Spleen (tissue), 11 donors: ENCODE measurements around the gene THSD7A. TPM values are rescaled to one million over a fixed set of nuclear protein-coding genes. Genes with fewer than 3 reads are reported as not detected.
"Not testable (repeated sequence)": the region's sequence is repeated elsewhere in the genome, so short reads cannot be mapped to it uniquely, and the experiment has no call there.

ENCODE experiments used
- DNase-seq: peaks from one replicate; pipeline ENCODE4 v3.0.0-alpha.2; 2020
- H3K27ac ChIP-seq, 8 donors: fragments of 200-600 bp; sonication (generic) in 7 of 8; 1 replicate in 4 of 8; 2 replicates in 4 of 8; pipeline versions ENCODE4 v1.5.0 to v1.8.0; 2016 to 2021; ENCODE audit warnings: inconsistent platforms in 4 of 8, mild to moderate bottlenecking in 4 of 8, moderate library complexity in 1 of 8
- H3K27me3 ChIP-seq, 7 donors: fragments of 200-600 bp; sonication (generic) in 6 of 7; replicated peaks in 1 of 7; 1 replicate in 4 of 7; 2 replicates in 3 of 7; pipeline versions ENCODE4 v1.5.0 to v1.8.0; 2016 to 2021; ENCODE audit warnings: inconsistent platforms in 3 of 7, mild to moderate bottlenecking in 1 of 7
- H3K36me3 ChIP-seq, 6 donors: fragments of 200-600 bp; sonication (generic) in 5 of 6; 1 replicate in 4 of 6; 2 replicates in 2 of 6; pipeline versions ENCODE4 v1.5.0 to v1.8.0; 2016 to 2021; ENCODE audit warnings: inconsistent platforms in 2 of 6
- H3K4me1 ChIP-seq, 6 donors: fragments of 200-600 bp; sonication (generic) in 5 of 6; 1 replicate in 3 of 6; 2 replicates in 3 of 6; pipeline versions ENCODE4 v1.5.0 to v1.8.0; 2016 to 2021; ENCODE audit warnings: inconsistent platforms in 3 of 6
- H3K4me3 ChIP-seq, 8 donors: fragments of 200-600 bp; sonication (generic) in 7 of 8; 1 replicate in 4 of 8; 2 replicates in 4 of 8; pipeline versions ENCODE4 v1.5.0 to v1.8.0; 2016 to 2021; ENCODE audit warnings: inconsistent platforms in 4 of 8, mild to moderate bottlenecking in 4 of 8, moderate library complexity in 2 of 8
- H3K9me3 ChIP-seq, 8 donors: fragments of 200-600 bp; sonication (generic) in 7 of 8; 1 replicate in 4 of 8; 2 replicates in 4 of 8; pipeline versions ENCODE4 v1.5.0 to v1.8.0; 2016 to 2021; ENCODE audit warnings: inconsistent platforms in 4 of 8
- CTCF ChIP-seq, 11 experiments: fragments of 200-600 bp in 7 of 11; fragments of 450-650 bp in 4 of 11; sonication (generic) in 4 of 11; IDR thresholded peaks in 8 of 11; conservative IDR thresholded peaks in 3 of 11; 1 replicate in 7 of 11; 2 replicates in 4 of 11; pipeline versions ENCODE4 v1.4.0 to v1.8.0; 2016 to 2021; ENCODE audit warnings: antibody characterized with exemption in 11 of 11, inconsistent platforms in 4 of 11, mild to moderate bottlenecking in 1 of 11
- POLR2A ChIP-seq, 3 donors: fragments of 450-650 bp; IDR thresholded peaks; one replicate each; pipeline ENCODE4 v1.5.1; 2017; ENCODE audit warnings: antibody characterized with exemption in 3 of 3, mild to moderate bottlenecking in 1 of 3
- POLR2AphosphoS5 ChIP-seq, 3 donors: sonication (generic); formaldehyde crosslinking; IDR thresholded peaks; one replicate each; pipeline ENCODE4 v1.5.1; 2017; ENCODE audit warnings: antibody characterized with exemption in 3 of 3
- WGBS, 5 donors: extraction: QIAGEN DNeasy Blood & Tissue Kit in 3 of 5; methylation state at CpG; one replicate each; pipeline versions ENCODE4 v1.1.5 to v1.1.7; 2013 to 2018; 5-methylcytosine and 5-hydroxymethylcytosine counted together
- intact Hi-C: fragments of 100-400 bp; cut with DNase I; formaldehyde crosslinking; loops from one replicate; pipeline ENCODE4 v1.15.0; 2023; ENCODE audit warnings: low total_unique reads
- polyA plus RNA-seq, 3 donors: library from polyadenylated mRNA; stranded (reverse); fragments of 200-250 nt; gene quantifications; one replicate each; pipeline ENCODE4 v1.2.1, GENCODE V29; 2013
- total RNA-seq, 7 donors: library from RNA; depleted of rRNA in 3 of 7; stranded (reverse); fragments of >200 nt in 3 of 7; fragmentation: NEBNext Ultra II Directional in 4 of 7; extraction: Animal tissue kit (Norgen Biotek cat#: 25700) in 4 of 7; gene quantifications; one replicate each; pipeline versions ENCODE4 v1.1.0 to v1.2.1, GENCODE V29; 2016 to 2021
- donor health status: healthy with polysubstance abuse.
- donor health status: DM: no; HTN: no; CAD: no; lungs with moderate emphysema.
- donor health status: DM: no; HTN: no; CAD: no.
- donor health status: Bipolar disorder and iron deficiency.
- donor health status: healthy.
- donor health status: DM: no; HTN: no; CAD: no.
- donor health status: DM: yes; HTN: yes; CAD: no.

Gene THSD7A
- total and polyA plus RNA-seq, 10 donors = 0.29 to 8.7 (median 4.2) TPM

- DNase-seq = no peak
- H3K9me3 ChIP-seq = no peaks in the 10 kb centered on the region
- H3K4me3 ChIP-seq = no peak overlapping the region
- 78 to 88% (median 84%) methylated on average over 3 of the region's 3 CpGs for WGBS, 5 donors
- intact Hi-C loops = no loop called here
- no peaks in the 10 kb centered on the region for H3K4me1 ChIP-seq
- no peaks in the 10 kb centered on the region for H3K36me3 ChIP-seq
- H3K27me3 ChIP-seq = no peaks in the 10 kb centered on the region
- TF ChIP-seq CTCF (IDR thresholded peaks at IDR 0.05 in 8 of 11, conservative IDR thresholded peaks at IDR 0.05 in 3 of 11) (no peak), POLR2AphosphoS5 (IDR thresholded peaks at IDR 0.05) (no peak), POLR2A (IDR thresholded peaks at IDR 0.05) (no peak)
- H3K27ac ChIP-seq = no peak overlapping the region
These were observed 382.7 kb downstream of the THSD7A start for GRCh38 chr7:11449316-11449715.

DNA sequence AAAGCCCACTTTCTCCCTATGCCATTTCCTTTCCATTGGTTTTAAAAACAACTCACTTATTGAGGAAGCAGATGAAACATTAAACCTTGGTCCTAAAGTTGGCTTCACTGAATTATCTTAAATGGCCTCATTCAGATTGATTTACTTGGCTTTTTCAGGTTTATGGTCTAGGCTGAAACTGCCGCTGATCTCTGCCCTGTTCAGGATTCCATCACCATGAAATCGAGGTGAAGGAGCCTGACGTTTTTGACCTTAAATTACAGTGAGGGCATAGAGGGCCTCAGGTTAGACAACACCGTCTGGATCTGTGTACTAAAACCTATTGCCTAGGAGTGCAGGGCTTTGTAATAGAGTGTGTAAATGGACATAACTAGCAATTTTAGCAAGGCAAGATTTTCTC lies 383.7 kb downstream of the THSD7A start:
- DNase-seq = no peak
- H3K36me3 ChIP-seq = no peaks in the 10 kb centered on the region
- no peak for TF ChIP-seq CTCF (IDR thresholded peaks at IDR 0.05 in 8 of 11, conservative IDR thresholded peaks at IDR 0.05 in 3 of 11)
- no peak for TF ChIP-seq POLR2A (IDR thresholded peaks at IDR 0.05)
- TF ChIP-seq POLR2AphosphoS5 (IDR thresholded peaks at IDR 0.05) = no peak
- 76 to 97% (median 89%) methylated on average over 4 of the region's 4 CpGs for WGBS, 5 donors
- no peaks in the 10 kb centered on the region for H3K9me3 ChIP-seq
- H3K4me1 ChIP-seq = no peaks in the 10 kb centered on the region
- H3K4me3 ChIP-seq = no peak overlapping the region
- no peaks in the 10 kb centered on the region for H3K27me3 ChIP-seq
- intact Hi-C loops = no loop called here
- no peak overlapping the region for H3K27ac ChIP-seq

DNA sequence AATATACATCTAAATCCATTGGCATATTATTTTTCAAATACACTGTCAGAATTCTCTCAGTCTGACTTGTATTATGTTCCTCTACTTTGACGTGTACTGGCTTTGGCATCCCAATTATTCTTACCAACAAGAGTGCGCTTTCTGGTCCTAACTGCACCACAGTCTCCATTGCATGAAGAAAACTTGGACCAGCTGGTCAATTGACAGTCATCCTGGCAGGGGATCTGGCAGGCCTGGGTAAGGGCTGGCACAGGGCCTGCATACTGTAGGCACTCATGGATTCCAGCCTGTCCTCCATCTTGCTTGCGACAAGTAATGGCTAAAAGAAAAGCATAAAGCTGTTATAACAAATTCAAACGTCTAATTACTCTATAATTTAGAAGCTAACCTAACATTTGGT lies 384.9 kb downstream of the THSD7A start:
- Histone ChIP-seq H3K36me3 (no peaks in the 10 kb centered on the region), H3K9me3 (no peaks in the 10 kb centered on the region), H3K27ac (no peak overlapping the region), H3K4me1 (no peaks in the 10 kb centered on the region), H3K4me3 (no peak overlapping the region), H3K27me3 (no peaks in the 10 kb centered on the region)
- intact Hi-C loops = no loop called here
- TF ChIP-seq CTCF (IDR thresholded peaks at IDR 0.05 in 8 of 11, conservative IDR thresholded peaks at IDR 0.05 in 3 of 11) = no peak
- TF ChIP-seq POLR2AphosphoS5 (IDR thresholded peaks at IDR 0.05) = no peak
- no peak for TF ChIP-seq POLR2A (IDR thresholded peaks at IDR 0.05)
- no peak for DNase-seq
- 88 to 94% (median 90%) methylated on average over 4 of the region's 4 CpGs for WGBS, 5 donors

DNA sequence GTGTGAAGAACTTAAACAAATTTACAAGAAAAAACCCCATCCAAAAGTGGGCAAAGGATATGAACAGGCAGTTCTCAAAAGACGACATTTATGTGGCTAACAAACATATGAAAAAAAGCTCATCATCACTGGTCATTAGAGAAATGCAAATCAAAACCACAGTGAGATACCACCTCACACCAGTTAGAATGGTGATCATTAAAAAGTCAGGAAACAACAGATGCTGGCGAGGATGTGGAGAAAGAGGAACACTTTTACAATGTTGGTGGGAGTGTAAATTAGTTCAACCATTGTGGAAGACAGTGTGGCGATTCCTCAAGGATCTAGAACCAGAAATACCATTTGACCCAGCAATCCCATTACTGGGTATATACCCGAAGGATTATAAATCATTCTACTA lies 388.1 kb downstream of the THSD7A start:
- H3K4me3 ChIP-seq, H3K9me3 ChIP-seq, H3K27me3 ChIP-seq, intact Hi-C loops, H3K4me1 ChIP-seq, DNase-seq, H3K27ac ChIP-seq, H3K36me3 ChIP-seq: not testable (repeated sequence)
- WGBS, 5 donors = 81 to 91% (median 85%) methylated on average over 3 to 4 of the region's 4 CpGs

DNA sequence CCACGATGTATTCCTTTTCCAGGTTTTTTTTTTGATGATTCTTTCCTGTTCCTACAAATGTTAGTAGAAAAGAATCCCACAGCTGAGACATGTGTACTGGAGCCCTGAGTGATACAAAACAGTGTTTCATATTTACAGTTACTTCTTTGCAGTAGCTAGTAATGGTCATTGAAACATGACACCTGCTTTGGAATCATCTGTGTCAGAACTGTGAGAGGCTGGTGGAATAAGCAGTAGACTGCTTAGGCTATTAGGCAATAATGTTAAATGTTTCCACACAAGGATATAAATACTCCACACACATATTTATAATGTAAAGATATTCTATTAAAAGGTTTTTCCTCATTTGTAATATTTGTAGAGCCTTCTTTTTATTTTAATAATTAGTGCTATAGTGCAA lies 394.0 kb downstream of the THSD7A start:
- Histone ChIP-seq H3K9me3 (no peaks in the 10 kb centered on the region), H3K27me3 (no peaks in the 10 kb centered on the region), H3K4me3 (no peak overlapping the region), H3K36me3 (no peaks in the 10 kb centered on the region), H3K4me1 (no peaks in the 10 kb centered on the region), H3K27ac (no peak overlapping the region)
- intact Hi-C loops = loop anchor here (10.0 kb wide), 1 partner anchor 397 kb away; the partner anchor contains the start of gene THSD7A
- 59 to 87% (median 68%) methylated on average over 1 of the region's 1 CpG for WGBS, 5 donors
- TF ChIP-seq POLR2AphosphoS5 (IDR thresholded peaks at IDR 0.05) (no peak), POLR2A (IDR thresholded peaks at IDR 0.05) (no peak), CTCF (IDR thresholded peaks at IDR 0.05 in 8 of 11, conservative IDR thresholded peaks at IDR 0.05 in 3 of 11) (no peak)
- DNase-seq = no peak
